Esophagus squamous epithelium (tissue), 5 donors: Measurements from ENCODE around the gene HSF5. TPM values are rescaled to one million over a fixed set of nuclear protein-coding genes. Genes with fewer than 3 reads are reported as not detected.

Source experiments
- DNase-seq: peaks from one replicate; lab custom pipeline; 2025; lab: John Stamatoyannopoulos, UW
- H3K27ac ChIP-seq, 4 donors: fragments of 200-600 bp; sonication (generic); one replicate each; pipeline ENCODE4 v1.5.1; 2016 to 2019; ENCODE audit warnings: mild to moderate bottlenecking in 1 of 4
- H3K27me3 ChIP-seq, 4 donors: fragments of 200-600 bp; sonication (generic); 1 replicate in 3 of 4; 2 replicates in 1 of 4; pipeline versions ENCODE4 v1.5.1 to v1.6.0; 2017 to 2021; ENCODE audit warnings: antibody characterized with exemption in 1 of 4
- H3K36me3 ChIP-seq, 3 donors: fragments of 200-600 bp; sonication (generic); one replicate each; pipeline ENCODE4 v1.5.1; 2016 to 2019
- H3K4me1 ChIP-seq, 3 donors: fragments of 200-600 bp; sonication (generic); one replicate each; pipeline ENCODE4 v1.5.1; 2017 to 2019
- H3K4me3 ChIP-seq, 4 donors: fragments of 200-600 bp; sonication (generic); 1 replicate in 3 of 4; 2 replicates in 1 of 4; pipeline ENCODE4 v1.5.1; 2016 to 2019; ENCODE audit warnings: mild to moderate bottlenecking in 2 of 4, moderate library complexity in 1 of 4
- H3K9me3 ChIP-seq, 3 donors: fragments of 200-600 bp; sonication (generic); one replicate each; pipeline ENCODE4 v1.5.1; 2016 to 2019
- CTCF ChIP-seq, 6 experiments: fragments of 450-650 bp in 4 of 6; fragments of 200-600 bp in 2 of 6; sonication (generic) in 2 of 6; IDR thresholded peaks; one replicate each; pipeline ENCODE4 v1.5.1; 2016 to 2019; ENCODE audit warnings: antibody characterized with exemption in 6 of 6, mild to moderate bottlenecking in 4 of 6, moderate library complexity in 4 of 6
- POLR2A ChIP-seq, 4 donors: fragments of 450-650 bp; IDR thresholded peaks; one replicate each; pipeline ENCODE4 v1.6.1; 2017; ENCODE audit warnings: antibody characterized with exemption in 4 of 4, mild to moderate bottlenecking in 4 of 4, moderate library complexity in 3 of 4
- WGBS, 2 donors: methylation state at CpG; one replicate each; pipeline ENCODE4 v1.1.5; 2018; 5-methylcytosine and 5-hydroxymethylcytosine counted together
- intact Hi-C: fragments of 100-400 bp; cut with DNase I; formaldehyde crosslinking; loops from one replicate; pipeline ENCODE4 v1.15.0; 2022
- total RNA-seq, 4 donors: library from RNA; depleted of rRNA; stranded (reverse); fragments of >200 nt; gene quantifications; one replicate each; pipeline ENCODE4 v1.1.0, GENCODE V29; 2016
- donor health status: DM: yes; HTN: yes; CAD: no.

The HSF5 gene
- total RNA-seq, 4 donors from 2014 or later = under 0.01 TPM; not detected in 3

- Histone ChIP-seq H3K9me3 (no peaks in the 10 kb centered on the region), H3K27me3 (no peaks in the 10 kb centered on the region), H3K27ac (no peak overlapping the region), H3K4me3 (no peak overlapping the region), H3K36me3 (no peaks in the 10 kb centered on the region), H3K4me1 (peaks cover 0 to 35% (median 0%) of the 10 kb centered on the region in 3 donors)
- 100% methylated on average over 1 of the region's 1 CpG for WGBS, 2 donors
- DNase-seq = no peak
- intact Hi-C loops = no loop called here
- TF ChIP-seq CTCF (IDR thresholded peaks at IDR 0.05) (no peak), POLR2A (IDR thresholded peaks at IDR 0.05) (no peak)
Observed at GRCh38 chr17:58382872-58383242, 105.4 kb downstream of the HSF5 start.

DNA sequence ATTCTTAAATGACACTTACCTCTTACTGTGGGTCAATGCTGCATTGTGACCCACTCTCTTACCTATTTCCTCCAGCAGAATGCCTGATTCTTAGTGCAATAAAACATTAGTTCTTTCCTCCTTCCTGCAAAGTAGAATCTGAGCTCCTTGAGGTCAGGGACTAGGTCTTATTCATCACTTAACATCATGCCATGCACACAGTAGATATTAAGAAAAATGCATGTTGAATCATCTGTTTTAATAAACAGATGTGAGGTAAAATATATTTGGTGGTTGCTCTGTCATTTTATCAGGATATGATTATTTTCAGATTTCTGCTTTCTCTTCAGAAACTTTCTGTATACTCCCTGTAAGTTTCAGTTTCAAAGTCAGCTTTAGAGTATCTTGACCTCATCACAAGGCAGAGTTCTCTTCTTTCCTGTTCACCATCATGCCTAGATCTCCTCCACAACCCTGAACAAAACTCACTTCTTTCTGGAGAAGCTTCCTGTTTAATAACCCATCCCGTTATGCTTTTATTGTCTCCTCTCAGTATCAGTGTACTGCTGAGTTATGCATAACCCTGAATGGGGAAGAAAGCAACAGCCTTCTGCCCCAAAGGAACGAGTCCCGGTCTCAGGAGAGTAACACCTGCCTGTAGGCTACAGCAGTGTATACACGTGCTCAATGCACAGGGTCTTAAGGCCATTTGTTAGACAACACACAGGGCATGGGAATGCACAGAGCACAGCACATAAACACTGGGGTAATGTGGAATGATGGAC lies 105.9 kb downstream of the HSF5 start:
- H3K4me3 ChIP-seq = no peak overlapping the region
- TF ChIP-seq CTCF (IDR thresholded peaks at IDR 0.05) = no peak
- no peak for TF ChIP-seq POLR2A (IDR thresholded peaks at IDR 0.05)
- 30 to 50% methylated on average over 4 of the region's 4 CpGs for WGBS, 2 donors
- no peaks in the 10 kb centered on the region for H3K36me3 ChIP-seq
- no peak for DNase-seq
- H3K27me3 ChIP-seq = no peaks in the 10 kb centered on the region
- no peaks in the 10 kb centered on the region for H3K9me3 ChIP-seq
- H3K4me1 ChIP-seq = peaks cover 0 to 35% (median 0%) of the 10 kb centered on the region in 3 donors
- intact Hi-C loops = no loop called here
- H3K27ac ChIP-seq = no peak overlapping the region

DNA sequence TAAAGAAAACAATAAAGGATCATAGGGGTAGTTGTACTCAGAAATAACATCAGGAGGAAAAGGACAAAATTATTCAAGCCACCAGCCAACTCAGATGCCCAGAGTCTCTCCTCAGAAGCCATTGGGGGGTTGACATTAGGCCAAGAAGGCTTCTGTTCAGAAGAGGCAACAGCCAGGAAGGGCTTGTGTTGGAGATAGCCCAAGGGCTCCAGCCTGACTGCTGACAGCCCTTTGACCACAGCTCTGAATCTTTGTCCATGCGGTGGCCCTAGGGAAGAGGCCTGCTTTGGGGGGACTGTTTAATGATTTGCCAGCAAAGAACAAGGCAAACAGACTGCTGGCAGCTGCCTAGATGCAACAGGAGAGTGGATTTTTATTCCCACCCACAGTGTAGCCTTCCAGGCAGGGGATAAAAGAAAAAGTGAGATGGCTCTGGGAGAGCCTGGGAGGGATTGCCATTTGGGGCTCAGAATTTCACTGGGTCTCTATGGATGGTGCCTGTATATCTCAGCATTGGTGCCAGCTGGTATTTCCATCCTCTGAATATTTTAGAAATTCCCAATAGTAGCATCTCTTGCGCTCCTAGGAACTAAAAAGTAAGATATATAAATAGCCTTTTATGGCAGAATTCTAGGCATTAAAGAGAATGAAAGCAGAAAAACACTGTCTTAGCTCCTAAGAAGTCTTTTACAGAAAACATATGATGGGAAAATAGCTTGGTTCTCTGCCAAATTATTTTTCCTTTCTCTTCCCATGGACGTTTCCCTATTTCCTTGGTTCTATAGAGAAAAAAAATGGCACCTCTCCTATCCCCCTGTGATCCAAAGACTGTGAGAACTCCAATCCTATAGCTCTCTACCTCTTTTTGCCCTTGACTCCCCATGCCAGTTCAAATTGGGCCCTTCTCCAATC lies 106.8 kb downstream of the HSF5 start:
- TF ChIP-seq POLR2A (IDR thresholded peaks at IDR 0.05) = no peak
- no peak for TF ChIP-seq CTCF (IDR thresholded peaks at IDR 0.05)
- WGBS, 2 donors = 61 to 73% methylated on average over 2 to 3 of the region's 3 CpGs
- Histone ChIP-seq H3K4me3 (no peak overlapping the region), H3K4me1 (peaks cover 2 to 37% (median 4%) of the 10 kb centered on the region in 3 donors), H3K27ac (no peak overlapping the region), H3K36me3 (no peaks in the 10 kb centered on the region), H3K27me3 (no peaks in the 10 kb centered on the region), H3K9me3 (no peaks in the 10 kb centered on the region)
- no peak for DNase-seq
- intact Hi-C loops = no loop called here

DNA sequence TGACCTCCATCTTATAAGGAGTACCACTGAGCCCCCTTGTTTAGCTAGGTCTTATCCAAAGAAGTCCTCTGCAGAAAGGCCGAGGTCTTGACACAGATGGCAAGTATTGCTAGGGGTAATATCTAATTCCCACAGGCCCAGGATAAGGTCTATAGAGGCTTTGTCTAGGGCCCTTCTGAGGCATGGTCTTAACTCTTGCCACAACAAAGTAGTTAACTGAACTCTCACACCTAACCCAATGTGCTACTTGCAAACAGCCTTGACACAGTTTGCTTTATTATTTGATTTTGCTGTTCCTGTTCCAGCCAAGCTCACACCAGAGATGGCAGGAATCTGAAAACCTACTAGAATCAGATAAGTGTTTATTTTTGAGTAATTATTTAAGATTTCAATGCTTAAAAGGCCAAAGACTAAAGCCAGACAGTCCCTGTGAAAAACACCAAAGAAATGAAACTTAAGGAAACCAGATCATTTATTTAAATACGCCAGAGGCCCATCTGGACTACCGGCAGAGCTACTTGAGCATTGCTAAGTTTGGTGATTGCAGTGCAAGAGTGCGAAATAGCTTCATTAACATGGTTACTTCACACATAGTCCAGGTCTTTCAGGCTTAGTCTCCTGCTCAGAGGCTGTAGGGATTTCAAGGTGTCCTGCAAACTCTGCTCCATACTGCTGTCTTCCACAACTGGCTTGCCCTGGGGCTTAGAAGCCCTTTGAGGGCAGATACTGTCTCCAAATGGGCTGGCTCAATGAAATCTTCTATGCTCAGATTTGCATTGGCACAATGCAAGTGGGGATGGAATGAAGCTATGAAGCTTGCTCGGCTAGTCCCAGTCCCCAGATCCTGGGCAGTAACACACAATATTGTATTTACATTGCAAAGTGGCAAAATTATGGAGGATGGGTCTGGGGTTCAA lies 107.7 kb downstream of the HSF5 start:
- intact Hi-C loops = no loop called here
- no peak overlapping the region for H3K4me3 ChIP-seq
- WGBS, 2 donors = 93 to 97% methylated on average over 5 of the region's 5 CpGs
- no peaks in the 10 kb centered on the region for H3K27me3 ChIP-seq
- TF ChIP-seq CTCF (IDR thresholded peaks at IDR 0.05) = no peak
- TF ChIP-seq POLR2A (IDR thresholded peaks at IDR 0.05) = no peak
- peaks cover 3 to 47% (median 4%) of the 10 kb centered on the region in 3 donors for H3K4me1 ChIP-seq
- DNase-seq = no peak
- no peaks in the 10 kb centered on the region for H3K9me3 ChIP-seq
- no peaks in the 10 kb centered on the region for H3K36me3 ChIP-seq
- H3K27ac ChIP-seq = no peak overlapping the region
